ENCODE data around the gene ALKBH7.
"Not testable (repeated sequence)": the region's sequence is repeated elsewhere in the genome, so short reads cannot be mapped to it uniquely, and the experiment has no call there.

ALKBH7 gene

DNA sequence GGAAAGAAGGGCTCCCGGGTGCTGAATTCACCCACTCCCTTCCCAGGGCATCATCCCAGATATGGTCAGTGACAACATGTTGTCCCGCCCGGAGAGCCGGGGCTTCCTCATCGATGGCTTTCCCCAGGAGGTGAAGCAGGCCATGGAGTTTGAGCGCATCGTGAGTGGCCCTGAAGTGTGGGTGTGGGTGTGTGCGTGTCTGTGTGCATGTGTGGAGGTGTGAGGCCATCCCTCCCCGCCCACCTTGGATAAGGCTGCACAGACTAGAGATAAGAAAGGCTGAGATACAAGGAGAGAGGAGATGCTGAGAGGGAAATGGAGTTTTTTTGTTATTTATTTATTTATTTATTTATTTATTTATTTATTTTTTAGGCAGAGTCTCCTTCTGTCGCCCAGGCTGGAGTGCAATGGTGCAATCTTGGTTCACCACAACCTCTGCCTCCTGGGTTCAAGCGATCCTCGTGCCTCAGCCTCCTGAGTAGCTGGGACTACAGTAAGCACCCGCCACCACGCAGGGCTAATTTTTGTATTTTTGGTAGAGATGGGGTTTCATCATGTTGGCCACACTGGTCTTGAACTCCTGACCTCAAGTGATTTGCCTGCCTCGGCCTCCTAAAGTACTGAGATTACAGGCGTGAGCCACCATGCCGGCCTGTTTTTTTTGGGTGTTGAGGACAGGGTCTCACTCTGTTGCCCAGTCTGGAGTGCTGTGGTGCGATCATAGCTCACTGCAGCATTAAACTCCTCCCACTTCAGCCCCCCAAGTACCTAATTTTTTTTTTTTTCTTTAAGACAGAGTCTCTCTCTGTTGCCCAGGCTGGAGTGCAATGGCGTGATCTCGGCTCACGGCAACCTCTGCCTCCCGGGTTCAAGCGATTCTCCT, 27.7 kb downstream of the ALKBH7 start:
- not testable (repeated sequence) for H3K4me3 Mint-ChIP-seq; H3K27ac Mint-ChIP-seq; H3K27me3 Mint-ChIP-seq; DNase-seq; H3K36me3 Mint-ChIP-seq; ATAC-seq (replicated peaks); H3K4me1 Mint-ChIP-seq; H3K9me3 Mint-ChIP-seq

DNA sequence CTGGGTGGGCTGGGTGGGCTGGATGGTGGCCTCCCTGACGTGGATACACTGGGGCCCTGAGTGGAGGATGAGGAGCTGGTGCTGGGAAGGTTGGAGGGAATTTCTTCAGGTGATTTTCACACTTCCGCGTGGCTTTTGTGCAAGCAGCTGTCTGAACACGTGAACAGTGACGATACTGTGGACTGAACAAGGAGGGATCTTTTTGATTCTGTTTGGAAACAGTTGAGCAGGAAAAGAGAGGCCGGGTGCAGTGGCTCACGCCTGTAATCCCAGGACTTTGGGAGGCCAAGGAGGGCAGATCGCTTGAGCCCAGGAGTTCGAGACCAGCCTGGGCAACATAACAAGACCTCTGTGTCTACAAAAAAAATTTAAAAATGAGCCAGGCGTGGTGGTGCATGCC, 29.5 kb downstream of the ALKBH7 start:
- H3K4me1 Mint-ChIP-seq, result no peaks in the 10 kb centered on the region
- no peaks in the 10 kb centered on the region for H3K9me3 Mint-ChIP-seq
- H3K4me3 Mint-ChIP-seq, result no peak overlapping the region
- H3K27ac Mint-ChIP-seq, result no peak overlapping the region
- H3K36me3 Mint-ChIP-seq, result no peaks in the 10 kb centered on the region
- no peaks in the 10 kb centered on the region for H3K27me3 Mint-ChIP-seq
- no peak for ATAC-seq (replicated peaks)
- no peak for DNase-seq

DNA sequence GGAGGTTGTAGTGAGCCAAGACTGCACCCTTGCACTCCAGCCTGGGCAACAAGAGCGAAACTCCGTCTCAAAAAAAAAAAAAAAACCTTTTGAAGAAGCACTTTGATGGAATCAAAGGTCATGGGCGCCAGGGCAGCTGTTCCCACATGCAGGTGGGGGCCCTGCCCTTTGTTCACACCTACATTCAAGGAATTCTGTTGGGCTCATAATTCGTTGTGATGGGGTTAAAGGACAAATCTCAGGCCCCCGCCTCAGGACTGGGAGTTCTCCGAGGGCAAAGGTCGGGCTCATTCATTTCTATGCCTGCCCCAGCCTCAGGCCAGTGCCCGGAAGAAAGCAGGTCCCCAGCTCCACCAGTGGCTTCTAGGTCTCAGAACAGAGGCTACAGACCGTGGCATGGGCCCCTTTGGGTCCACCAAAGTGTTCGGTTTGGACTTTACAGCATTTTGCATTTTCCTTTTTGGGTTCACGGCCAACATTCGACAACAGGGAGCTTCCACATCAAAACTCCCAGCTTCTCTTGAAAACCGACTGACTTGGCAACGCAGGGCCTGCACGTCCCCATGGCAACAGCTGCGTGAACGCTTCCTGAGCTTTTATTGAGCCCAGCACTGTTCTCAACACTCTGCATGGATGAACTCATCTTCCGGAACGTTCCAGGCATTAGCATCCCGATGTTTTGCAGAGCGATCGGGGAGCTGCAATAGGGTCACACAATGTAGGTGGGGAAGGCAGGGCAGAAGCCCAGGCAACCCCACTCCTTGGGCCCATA, 30.4 kb downstream of the ALKBH7 start:
- no peak overlapping the region for H3K27ac Mint-ChIP-seq
- no peak overlapping the region for H3K4me3 Mint-ChIP-seq
- no peaks in the 10 kb centered on the region for H3K4me1 Mint-ChIP-seq
- no peaks in the 10 kb centered on the region for H3K36me3 Mint-ChIP-seq
- H3K27me3 Mint-ChIP-seq, result no peaks in the 10 kb centered on the region
- ATAC-seq (replicated peaks) (no peak), DNase-seq (no peak)
- no peaks in the 10 kb centered on the region for H3K9me3 Mint-ChIP-seq

DNA sequence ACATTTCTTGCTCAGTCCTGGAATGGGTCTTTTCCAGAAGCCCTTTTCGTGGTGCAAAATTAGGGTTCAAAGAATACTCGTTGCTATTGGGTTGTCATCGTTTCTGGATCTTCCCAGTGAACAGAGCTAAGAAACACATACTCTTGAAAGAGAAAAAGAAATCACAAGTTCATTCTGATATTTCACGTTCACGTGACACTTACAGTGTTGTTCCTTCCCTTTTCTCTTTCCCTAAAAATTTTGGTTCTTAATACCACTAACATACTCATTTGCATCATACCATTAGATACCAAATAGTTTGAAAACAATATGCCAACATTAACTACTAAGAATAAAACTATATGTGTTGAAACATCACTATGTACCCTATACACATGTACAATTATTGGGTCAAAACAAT, 33.8 kb downstream of the ALKBH7 start:
- no peaks in the 10 kb centered on the region for H3K9me3 Mint-ChIP-seq
- no peak for ATAC-seq (replicated peaks)
- H3K27me3 Mint-ChIP-seq, result no peaks in the 10 kb centered on the region
- H3K4me3 Mint-ChIP-seq, result no peak overlapping the region
- H3K4me1 Mint-ChIP-seq, result no peaks in the 10 kb centered on the region
- DNase-seq, result no peak
- H3K27ac Mint-ChIP-seq, result no peak overlapping the region
- no peaks in the 10 kb centered on the region for H3K36me3 Mint-ChIP-seq

DNA sequence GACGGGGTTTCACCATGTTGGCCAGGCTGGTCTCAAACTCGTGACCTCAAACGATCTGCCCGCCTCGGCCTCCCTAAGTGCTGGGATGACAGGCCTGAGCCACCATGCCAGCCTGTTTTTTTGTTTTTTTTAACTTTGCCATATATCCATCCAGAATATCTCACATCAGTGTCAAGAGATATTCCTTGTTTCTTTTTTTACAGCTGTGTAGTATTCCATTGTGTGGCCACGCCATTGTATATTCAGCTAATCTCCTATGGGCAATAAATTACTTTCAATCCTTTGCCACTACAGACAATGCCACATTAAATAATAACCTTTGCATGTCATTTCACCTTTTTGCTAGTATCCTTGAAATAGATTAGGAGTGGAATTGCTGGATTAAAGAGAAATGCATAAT, 36.8 kb downstream of the ALKBH7 start:
- Mint-ChIP-seq H3K36me3 (peaks cover 11 to 16% of the 10 kb centered on the region in 2 donors), H3K4me1 (no peaks in the 10 kb centered on the region), H3K27me3 (no peaks in the 10 kb centered on the region), H3K4me3 (no peak overlapping the region), H3K9me3 (no peaks in the 10 kb centered on the region), H3K27ac (no peak overlapping the region)
- no peak for DNase-seq
- no peak for ATAC-seq (replicated peaks)

DNA sequence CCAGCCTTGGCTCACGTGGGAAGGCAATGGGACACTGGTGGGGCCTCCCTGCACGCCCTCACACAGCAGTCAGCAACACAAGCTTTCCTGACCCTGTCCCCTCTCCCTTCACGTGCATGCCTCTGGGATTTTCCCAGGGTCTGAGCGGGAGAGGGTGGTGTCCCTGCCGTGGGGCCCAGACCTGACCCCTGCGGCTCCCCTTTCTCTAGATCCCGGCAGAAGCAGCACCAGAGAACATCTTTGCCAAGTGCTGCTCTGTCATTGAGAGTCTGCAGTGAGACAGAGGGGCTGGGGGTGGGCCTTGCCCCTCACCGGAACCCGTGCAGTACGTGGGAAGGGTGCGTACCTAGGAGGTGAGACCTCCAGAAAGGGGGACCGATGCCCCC, 39.5 kb downstream of the ALKBH7 start:
- Mint-ChIP-seq H3K4me1 (no peaks in the 10 kb centered on the region), H3K27me3 (no peaks in the 10 kb centered on the region), H3K27ac (peak overlapping the region; percentile 51), H3K36me3 (peaks cover 28 to 37% of the 10 kb centered on the region in 2 donors), H3K4me3 (no peak overlapping the region), H3K9me3 (no peaks in the 10 kb centered on the region)
- ATAC-seq (replicated peaks) (peak; percentile 29 to 33), DNase-seq (no peak)

DNA sequence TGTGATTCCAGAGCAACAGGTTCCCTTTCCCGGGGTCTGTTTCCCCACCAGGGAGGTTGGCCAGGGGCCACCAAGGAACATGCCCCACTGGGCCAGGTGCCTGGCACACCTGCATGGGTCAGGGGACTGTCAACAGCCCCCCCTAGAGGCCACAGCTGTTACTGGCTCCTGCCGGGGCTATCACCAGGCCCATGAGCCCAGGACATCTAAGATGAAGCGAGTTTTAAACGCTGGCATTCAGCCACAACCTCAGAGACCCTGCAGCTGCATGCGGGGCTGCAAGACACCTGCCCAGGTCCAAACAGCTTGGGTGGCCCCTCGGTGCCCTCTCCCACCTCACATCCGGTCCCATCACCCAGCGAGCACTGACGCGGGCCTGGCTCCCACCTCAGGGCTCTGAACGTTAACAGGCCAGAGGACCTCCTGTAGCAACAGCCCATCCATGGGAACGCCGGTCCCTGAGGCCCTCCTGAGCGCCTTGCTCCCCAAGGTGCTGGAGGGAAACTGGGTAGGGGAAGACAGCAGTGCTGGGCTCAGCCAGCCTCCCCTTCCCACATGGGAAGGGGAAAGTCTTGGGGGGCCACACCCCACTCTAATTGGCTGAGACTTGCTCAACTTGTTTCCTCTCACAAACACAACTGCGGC, 40.0 kb downstream of the ALKBH7 start:
- Mint-ChIP-seq H3K4me3 (no peak overlapping the region), H3K36me3 (peaks cover 29 to 40% of the 10 kb centered on the region in 2 donors), H3K4me1 (no peaks in the 10 kb centered on the region), H3K27ac (no peak overlapping the region), H3K27me3 (no peaks in the 10 kb centered on the region), H3K9me3 (no peaks in the 10 kb centered on the region)
- DNase-seq (no peak), ATAC-seq (replicated peaks) (peak; percentile 72 to 76)

DNA sequence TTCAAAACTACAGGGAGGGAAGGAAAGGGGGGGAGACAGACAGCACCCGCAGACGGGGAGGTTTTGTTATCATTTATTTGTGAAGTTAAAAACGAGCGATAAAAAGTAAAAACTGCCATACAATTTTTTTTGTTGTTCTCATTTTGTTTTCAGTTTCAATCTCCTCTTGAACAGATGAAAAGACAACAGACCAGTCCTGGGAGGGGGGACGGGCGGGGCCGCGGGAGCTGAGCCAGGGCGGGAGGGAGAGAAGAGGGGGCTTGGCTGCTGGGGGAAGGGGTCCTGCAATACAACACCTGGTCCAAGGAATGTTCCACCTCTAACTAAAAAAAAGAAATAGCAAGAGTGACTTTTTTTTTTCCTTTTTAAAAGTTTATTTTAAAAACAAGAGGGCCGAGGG, 40.7 kb downstream of the ALKBH7 start:
- Mint-ChIP-seq H3K4me3 (no peak overlapping the region), H3K36me3 (peaks cover 32 to 45% of the 10 kb centered on the region in 2 donors), H3K27ac (no peak overlapping the region), H3K27me3 (no peaks in the 10 kb centered on the region), H3K4me1 (no peaks in the 10 kb centered on the region), H3K9me3 (no peaks in the 10 kb centered on the region)
- DNase-seq (no peak), ATAC-seq (replicated peaks) (no peak)

DNA sequence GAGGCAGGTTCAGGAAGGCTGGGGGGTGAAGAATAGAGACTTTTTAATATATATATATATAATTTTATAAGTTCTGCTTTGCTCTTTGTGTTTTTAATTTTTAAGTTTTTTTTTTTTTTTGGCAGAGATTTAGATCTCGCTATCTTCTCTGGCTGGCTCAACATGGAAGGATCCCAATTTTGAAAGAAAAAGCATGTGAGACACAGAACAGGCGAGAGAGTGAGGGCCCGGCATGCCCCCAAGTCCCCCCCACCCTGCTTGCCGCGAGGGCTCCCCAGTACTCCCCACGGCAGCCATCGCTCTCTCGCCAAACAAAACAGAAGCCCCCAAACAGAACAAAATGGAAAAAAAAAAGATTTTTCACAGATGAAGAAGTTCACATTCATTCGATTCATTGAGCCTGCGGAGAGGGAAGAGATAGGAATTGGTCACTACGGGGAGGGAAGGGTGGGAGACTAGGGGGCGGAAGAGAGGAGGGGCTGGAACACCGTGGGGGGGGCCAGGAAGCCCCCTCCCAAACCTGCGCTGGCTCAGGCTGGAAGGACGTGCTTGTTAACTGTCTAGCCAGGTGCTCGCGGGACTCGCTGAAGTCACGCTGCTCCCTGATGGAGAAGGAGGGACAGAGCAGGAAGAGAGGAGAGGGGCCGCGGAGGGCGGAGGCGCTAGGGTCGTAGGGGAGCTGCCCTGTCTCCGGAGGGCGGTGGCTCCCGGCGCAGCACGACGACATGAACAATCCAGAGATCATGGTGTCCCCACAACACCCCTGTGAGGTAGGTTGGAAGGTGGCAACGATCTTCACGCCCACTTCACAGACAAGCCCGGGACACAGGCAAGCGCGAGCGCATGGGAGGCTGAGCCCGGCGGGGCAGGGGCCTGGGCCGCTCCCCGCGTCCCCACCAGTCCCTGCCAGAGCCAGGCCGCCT, 41.4 kb downstream of the ALKBH7 start:
- Mint-ChIP-seq H3K4me1 (no peaks in the 10 kb centered on the region), H3K27me3 (no peaks in the 10 kb centered on the region), H3K4me3 (no peak overlapping the region), H3K36me3 (peaks cover 35 to 52% of the 10 kb centered on the region in 2 donors), H3K9me3 (no peaks in the 10 kb centered on the region), H3K27ac (no peak overlapping the region)
- DNase-seq, result no peak
- no peak for ATAC-seq (replicated peaks)

DNA sequence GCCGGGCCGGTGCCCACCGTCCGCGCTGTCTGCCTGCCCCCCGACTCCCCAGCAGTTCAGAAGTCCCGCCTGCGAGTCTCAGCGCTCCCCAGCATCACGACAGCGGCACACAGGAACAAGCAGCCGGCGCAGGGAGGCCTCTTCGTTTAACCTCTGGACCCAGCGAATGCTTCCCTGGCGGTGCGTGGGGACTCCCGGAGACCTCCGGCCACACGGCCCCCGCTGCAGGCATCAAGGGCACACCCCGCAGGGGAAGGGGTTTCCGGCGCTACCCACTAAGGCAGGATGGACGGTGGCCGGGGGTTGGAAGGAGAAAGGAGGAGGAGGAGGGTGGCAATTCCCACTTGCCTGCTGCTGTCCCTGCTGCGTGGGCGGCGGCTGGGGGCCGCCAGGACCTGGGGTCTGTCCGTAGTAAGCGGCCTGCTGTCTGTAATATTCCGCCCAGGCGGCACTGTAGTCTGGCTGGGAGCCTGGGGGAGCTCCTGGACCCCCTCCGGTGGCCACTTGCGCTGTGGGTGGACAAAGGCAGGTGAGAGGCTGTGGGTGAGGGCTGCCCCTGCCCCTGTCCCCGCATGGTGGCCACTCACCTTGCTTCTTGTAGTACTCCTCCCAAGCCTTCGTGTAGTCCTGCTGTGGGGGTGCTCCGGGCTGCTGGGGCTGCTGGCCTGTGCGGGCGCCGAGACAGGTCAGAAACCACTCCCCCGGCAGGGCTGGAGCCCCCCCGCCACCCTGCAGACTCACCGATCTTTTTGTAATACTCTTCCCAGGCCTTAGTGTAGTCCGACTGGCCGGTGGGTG, 42.4 kb downstream of the ALKBH7 start:
- Mint-ChIP-seq H3K9me3 (no peaks in the 10 kb centered on the region), H3K36me3 (peaks cover 42 to 61% of the 10 kb centered on the region in 2 donors), H3K4me3 (no peak overlapping the region), H3K27me3 (no peaks in the 10 kb centered on the region), H3K27ac (peak overlapping the region; percentile 5), H3K4me1 (peaks cover 0 to 2% of the 10 kb centered on the region in 2 donors)
- DNase-seq, result no peak
- ATAC-seq (replicated peaks), result no peak

DNA sequence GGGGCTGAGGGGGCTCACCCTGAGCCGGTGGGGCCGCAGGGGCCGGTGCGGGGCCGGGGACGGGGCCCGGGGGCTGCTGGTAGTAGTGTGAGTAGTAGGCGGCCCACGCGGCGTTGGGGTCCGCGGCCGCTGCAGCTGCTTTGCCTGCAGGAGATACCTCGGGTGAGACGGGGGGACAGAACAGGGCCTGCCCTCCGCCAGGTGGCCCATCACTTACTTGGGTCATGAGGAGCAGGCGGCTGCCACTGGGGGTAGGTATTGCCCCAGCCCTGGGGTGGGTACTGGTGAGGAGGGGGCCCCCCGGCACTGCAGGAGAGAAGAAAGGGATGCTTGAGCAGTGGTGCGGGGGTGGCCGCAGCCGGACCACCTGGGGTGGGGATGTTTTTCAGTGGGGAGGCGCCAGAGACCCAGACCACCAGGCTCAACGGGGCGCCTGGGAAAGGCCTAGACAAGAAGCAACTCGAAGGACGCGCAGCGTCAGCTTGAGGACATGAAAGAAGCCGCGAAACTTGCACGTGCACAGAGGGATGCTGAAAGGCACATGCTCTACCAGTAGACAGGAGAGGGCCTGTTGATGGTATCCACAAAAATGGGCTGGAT, 43.1 kb downstream of the ALKBH7 start:
- H3K36me3 Mint-ChIP-seq, result peaks cover 43 to 63% of the 10 kb centered on the region in 2 donors
- H3K27me3 Mint-ChIP-seq, result no peaks in the 10 kb centered on the region
- ATAC-seq (replicated peaks) (no peak), DNase-seq (no peak)
- H3K9me3 Mint-ChIP-seq, result no peaks in the 10 kb centered on the region
- H3K4me3 Mint-ChIP-seq, result no peak overlapping the region
- H3K4me1 Mint-ChIP-seq, result peaks cover 0 to 5% of the 10 kb centered on the region in 2 donors
- H3K27ac Mint-ChIP-seq, result peak overlapping the region; percentile 31

DNA sequence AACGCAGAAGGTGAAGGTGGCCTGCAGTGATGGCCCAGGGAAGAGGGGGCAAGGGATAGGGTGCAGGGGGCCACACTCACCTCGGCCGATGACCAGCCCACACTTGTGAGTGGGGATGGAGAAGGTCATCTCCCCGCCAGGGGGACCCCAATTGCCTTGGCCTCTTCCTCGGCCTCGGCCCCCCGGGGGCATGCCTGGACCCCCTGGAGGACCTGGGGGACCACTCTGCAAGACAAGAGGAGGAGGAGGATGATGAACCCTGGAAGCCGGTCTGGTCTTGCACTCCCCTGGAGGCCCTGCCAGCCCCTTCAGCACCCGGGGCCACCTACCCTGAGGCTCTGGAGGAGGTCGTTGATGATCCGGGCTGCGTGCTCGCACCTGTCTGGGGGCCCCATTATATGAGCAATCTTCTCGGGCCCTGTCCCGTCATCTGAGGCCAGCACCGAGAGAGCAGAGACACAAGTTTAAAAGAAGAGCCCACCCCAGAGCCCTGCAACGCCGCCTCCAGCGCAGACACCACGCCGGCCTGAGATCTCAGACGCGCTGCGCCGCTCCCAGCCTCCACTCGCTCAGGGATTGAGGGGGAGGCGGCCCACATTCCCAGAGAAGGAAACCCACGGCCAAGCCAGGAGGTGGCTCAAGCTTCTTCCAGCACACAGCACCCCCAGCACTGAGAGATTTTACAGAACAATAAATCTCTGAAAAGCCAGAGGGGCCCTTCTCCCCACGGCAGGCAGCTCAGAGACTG, 44.2 kb downstream of the ALKBH7 start:
- no peak for DNase-seq
- Mint-ChIP-seq H3K4me3 (no peak overlapping the region), H3K4me1 (peaks cover 3 to 16% of the 10 kb centered on the region in 2 donors), H3K9me3 (no peaks in the 10 kb centered on the region), H3K36me3 (peaks cover 47 to 69% of the 10 kb centered on the region in 2 donors), H3K27me3 (no peaks in the 10 kb centered on the region), H3K27ac (no peak overlapping the region)
- ATAC-seq (replicated peaks), result no peak
